Lung (tissue), 12 donors: Measurements from ENCODE around the gene AS3MT. TPM values are rescaled to one million over a fixed set of nuclear protein-coding genes. Genes with fewer than 3 reads are reported as not detected.

Experiments used
- ATAC-seq: fragments of 200-7000 bp; cut with Tn5 transposase; one replicate; pipeline ENCODE4 v1.9.1; 2020; ENCODE audit warnings: moderate number of reproducible peaks; ENCODE audit not compliant: insufficient read depth, low FRiP score
- DNase-seq, 3 donors: peaks; one replicate each; pipeline ENCODE4 v3.0.0-alpha.2; 2013 to 2017
- H3K27ac ChIP-seq, 2 donors: one replicate each; pipeline ENCODE4 v1.5.1; 2013; ENCODE audit warnings: mild to moderate bottlenecking in 2 of 2, moderate library complexity in 2 of 2, control low read depth in 1 of 2, inconsistent platforms in 1 of 2, low read depth in 1 of 2, low read length in 1 of 2
- H3K27me3 ChIP-seq, 3 donors: one replicate each; pipeline ENCODE4 v1.5.1; 2013; ENCODE audit warnings: low read length in 2 of 3; ENCODE audit not compliant: control insufficient read depth in 3 of 3, insufficient read depth in 3 of 3
- H3K36me3 ChIP-seq, 4 donors: one replicate each; pipeline ENCODE4 v1.5.1; 2013; ENCODE audit warnings: low read length in 4 of 4, mild to moderate bottlenecking in 1 of 4, moderate library complexity in 1 of 4; ENCODE audit not compliant: control insufficient read depth in 4 of 4, insufficient read depth in 4 of 4
- H3K4me1 ChIP-seq, 5 donors: one replicate each; pipeline ENCODE4 v1.5.1; 2013; ENCODE audit warnings: low read length in 5 of 5, mild to moderate bottlenecking in 2 of 5, moderate library complexity in 1 of 5; ENCODE audit not compliant: control insufficient read depth in 5 of 5, insufficient read depth in 5 of 5
- H3K4me3 ChIP-seq: one replicate; pipeline ENCODE4 v1.5.1; 2013; ENCODE audit warnings: mild to moderate bottlenecking, control low read depth, moderate library complexity
- H3K9ac ChIP-seq, 2 donors: one replicate each; pipeline ENCODE4 v1.5.1; 2013; ENCODE audit warnings: low read length in 2 of 2, control low read depth in 1 of 2; ENCODE audit not compliant: insufficient read depth in 1 of 2
- H3K9me3 ChIP-seq, 4 donors: one replicate each; pipeline ENCODE4 v1.5.1; 2013; ENCODE audit warnings: low read length in 3 of 4, mild to moderate bottlenecking in 1 of 4, moderate library complexity in 1 of 4; ENCODE audit not compliant: control insufficient read depth in 4 of 4, insufficient read depth in 3 of 4
- WGBS, 2 donors: extraction: QIAGEN DNeasy Blood & Tissue Kit; methylation state at CpG; one replicate each; pipeline ENCODE4 v1.1.7; 2013; 5-methylcytosine and 5-hydroxymethylcytosine counted together
- polyA plus RNA-seq, 2 donors: library from polyadenylated mRNA; stranded (reverse); fragments of 200-250 nt; gene quantifications; one replicate each; pipeline ENCODE4 v1.2.1, GENCODE V29; 2013
- total RNA-seq, 2 donors: library from RNA; depleted of rRNA in 1 of 2; stranded (reverse); fragments of >200 nt in 1 of 2; gene quantifications; one replicate each; pipeline ENCODE4 v1.2.1, GENCODE V29; 2014 to 2021
- TF ChIP-seq, protein P1 (sequence below): IDR thresholded peaks from 2 replicates; pipeline ENCODE4 v1.5.1; 2012; ENCODE audit warnings: mild to moderate bottlenecking; ENCODE audit errors: control extremely low read depth, extremely low read depth
- donor health status: control.
- donor health status: control.
- donor health status: Bipolar disorder and iron deficiency.
- donor health status: healthy.
- donor health status: DM: yes; HTN: yes; CAD: no.

The AS3MT gene
- total and polyA plus RNA-seq, 4 donors = 0.86 to 5.8 (median 2.9) TPM

DNA sequence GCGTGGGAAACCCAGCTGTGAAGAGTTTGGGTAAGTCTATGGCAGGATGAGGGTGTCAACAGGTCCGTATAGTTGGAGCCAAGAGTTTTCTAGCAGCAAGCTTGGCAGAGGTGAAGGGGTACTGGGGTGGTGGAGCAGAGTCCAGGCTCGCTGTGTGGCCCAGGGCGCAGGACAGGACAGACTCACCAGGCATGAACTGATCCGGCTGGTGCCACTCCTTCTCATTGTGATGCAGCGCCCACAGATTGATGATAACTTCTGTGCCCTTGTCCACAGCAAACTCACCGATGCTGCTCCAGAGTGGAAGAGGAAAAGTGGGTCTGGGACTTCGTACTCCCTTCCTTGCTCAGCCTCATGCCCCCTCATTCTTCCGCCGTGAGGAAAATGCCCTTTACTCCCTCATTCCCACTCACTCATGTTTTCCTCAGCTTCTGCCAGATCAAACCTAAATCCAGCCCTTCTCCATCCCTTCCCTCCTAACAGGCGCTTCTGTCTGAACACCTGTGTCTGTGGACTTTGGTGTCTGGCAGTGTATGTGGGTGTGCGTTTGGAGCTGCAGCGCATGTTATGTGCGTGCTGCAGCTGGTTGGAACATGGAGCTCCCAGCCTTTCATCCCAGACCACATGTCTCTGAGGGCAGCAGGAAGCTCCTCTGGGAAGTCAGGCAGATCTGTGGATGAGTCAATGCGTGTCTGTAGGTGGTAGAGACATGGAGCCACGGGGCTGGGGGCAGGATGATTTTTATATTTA lies 37.8 kb upstream of the AS3MT start:
- Histone ChIP-seq H3K9me3 (no peaks in the 10 kb centered on the region), H3K27ac (no peak overlapping the region), H3K27me3 (no peaks in the 10 kb centered on the region), H3K9ac (no peak overlapping the region), H3K4me1 (peaks cover 0 to 2% (median 0%) of the 10 kb centered on the region in 5 donors), H3K36me3 (no peaks in the 10 kb centered on the region), H3K4me3 (no peak overlapping the region)
- TF ChIP-seq, protein P1, sequence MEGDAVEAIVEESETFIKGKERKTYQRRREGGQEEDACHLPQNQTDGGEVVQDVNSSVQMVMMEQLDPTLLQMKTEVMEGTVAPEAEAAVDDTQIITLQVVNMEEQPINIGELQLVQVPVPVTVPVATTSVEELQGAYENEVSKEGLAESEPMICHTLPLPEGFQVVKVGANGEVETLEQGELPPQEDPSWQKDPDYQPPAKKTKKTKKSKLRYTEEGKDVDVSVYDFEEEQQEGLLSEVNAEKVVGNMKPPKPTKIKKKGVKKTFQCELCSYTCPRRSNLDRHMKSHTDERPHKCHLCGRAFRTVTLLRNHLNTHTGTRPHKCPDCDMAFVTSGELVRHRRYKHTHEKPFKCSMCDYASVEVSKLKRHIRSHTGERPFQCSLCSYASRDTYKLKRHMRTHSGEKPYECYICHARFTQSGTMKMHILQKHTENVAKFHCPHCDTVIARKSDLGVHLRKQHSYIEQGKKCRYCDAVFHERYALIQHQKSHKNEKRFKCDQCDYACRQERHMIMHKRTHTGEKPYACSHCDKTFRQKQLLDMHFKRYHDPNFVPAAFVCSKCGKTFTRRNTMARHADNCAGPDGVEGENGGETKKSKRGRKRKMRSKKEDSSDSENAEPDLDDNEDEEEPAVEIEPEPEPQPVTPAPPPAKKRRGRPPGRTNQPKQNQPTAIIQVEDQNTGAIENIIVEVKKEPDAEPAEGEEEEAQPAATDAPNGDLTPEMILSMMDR = no peak
- WGBS, 2 donors = 79 to 87% methylated on average over 16 of the region's 16 CpGs
- ATAC-seq (no peak), DNase-seq (no peak)

DNA sequence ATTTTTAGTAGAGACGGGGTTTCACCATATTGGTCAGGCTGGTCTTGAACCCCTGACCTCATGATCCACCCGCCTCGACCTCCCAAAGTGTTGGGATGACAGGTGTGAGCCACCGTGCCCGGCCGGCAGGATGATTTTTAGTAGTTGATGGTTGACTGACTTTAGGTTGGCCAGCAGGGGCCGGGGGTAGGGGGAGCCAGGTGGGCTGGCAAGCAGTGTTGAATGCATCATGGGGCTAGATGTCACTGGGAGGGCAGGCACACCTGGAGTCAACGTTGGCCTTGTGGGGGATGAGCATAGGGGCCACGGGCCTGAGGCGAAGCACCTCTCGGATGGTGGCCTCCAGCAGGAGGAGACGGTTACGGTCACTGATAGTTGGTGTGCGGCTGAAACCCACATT lies 37.0 kb upstream of the AS3MT start:
- no peak overlapping the region for H3K9ac ChIP-seq
- ATAC-seq = no peak
- H3K4me3 ChIP-seq = no peak overlapping the region
- no peaks in the 10 kb centered on the region for H3K36me3 ChIP-seq
- DNase-seq = no peak
- 90 to 91% methylated on average over 14 of the region's 14 CpGs for WGBS, 2 donors
- TF ChIP-seq, protein P1 = no peak
- no peaks in the 10 kb centered on the region for H3K27me3 ChIP-seq
- no peaks in the 10 kb centered on the region for H3K9me3 ChIP-seq
- H3K4me1 ChIP-seq = peaks cover 0 to 2% (median 0%) of the 10 kb centered on the region in 5 donors
- H3K27ac ChIP-seq = no peak overlapping the region

DNA sequence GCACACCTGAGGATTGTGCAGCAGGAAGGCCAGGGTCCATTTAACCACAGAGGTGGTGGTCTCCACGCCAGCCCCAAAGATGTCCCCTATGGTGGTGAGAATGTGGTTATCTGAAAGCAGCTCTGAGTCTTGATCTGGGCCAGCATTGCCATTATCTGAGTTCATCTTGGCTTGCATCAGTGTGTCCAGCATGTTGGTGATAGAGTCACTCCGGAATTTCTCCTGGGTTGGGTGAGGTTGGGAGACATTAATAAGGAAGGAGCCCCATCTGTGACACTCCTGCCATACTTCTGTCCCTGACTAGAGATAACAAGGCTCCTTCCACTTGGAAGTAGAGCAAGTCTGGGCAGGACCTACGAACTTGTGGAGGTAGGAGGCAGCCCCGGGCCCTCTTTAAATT lies 36.3 kb upstream of the AS3MT start:
- Histone ChIP-seq H3K9me3 (no peaks in the 10 kb centered on the region), H3K9ac (no peak overlapping the region), H3K4me1 (peaks cover 0 to 2% (median 0%) of the 10 kb centered on the region in 5 donors), H3K4me3 (no peak overlapping the region), H3K36me3 (no peaks in the 10 kb centered on the region), H3K27me3 (no peaks in the 10 kb centered on the region), H3K27ac (no peak overlapping the region)
- no peak for ATAC-seq
- WGBS, 2 donors = 90 to 93% methylated on average over 4 of the region's 4 CpGs
- TF ChIP-seq, protein P1 = no peak
- DNase-seq = no peak

DNA sequence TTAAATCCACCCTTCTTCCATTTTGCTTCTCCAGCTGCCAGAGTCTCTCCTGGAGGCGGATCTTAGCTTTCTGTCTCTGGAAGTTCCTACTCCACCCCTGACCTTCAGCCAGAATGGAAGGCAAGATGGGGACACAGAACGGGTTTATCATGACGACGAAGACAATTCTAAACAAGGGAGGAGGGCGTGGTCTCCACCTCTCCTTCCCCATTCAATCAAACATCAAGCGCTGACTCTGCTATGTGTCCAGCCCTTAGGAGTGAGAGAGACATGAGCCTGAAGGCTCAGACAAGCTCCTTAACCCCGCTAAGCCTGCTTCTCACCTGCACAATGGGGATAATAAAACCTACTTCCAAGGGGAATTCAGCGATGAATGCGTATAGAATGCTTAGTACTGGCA lies 35.1 kb upstream of the AS3MT start:
- no peaks in the 10 kb centered on the region for H3K27me3 ChIP-seq
- TF ChIP-seq, protein P1 = no peak
- 58 to 68% methylated on average over 9 of the region's 9 CpGs for whole genome bisulfite sequencing, 2 donors
- ATAC-seq = no peak
- H3K27ac ChIP-seq = no peak overlapping the region
- no peaks in the 10 kb centered on the region for H3K36me3 ChIP-seq
- H3K4me3 ChIP-seq = no peak overlapping the region
- H3K9me3 ChIP-seq = no peaks in the 10 kb centered on the region
- no peak for DNase-seq
- peaks cover 0 to 2% (median 0%) of the 10 kb centered on the region in 5 donors for H3K4me1 ChIP-seq
- no peak overlapping the region for H3K9ac ChIP-seq
